Keratinocyte (primary cell): ENCODE results near the gene RERE. TPM values are rescaled to one million over a fixed set of nuclear protein-coding genes. Genes with fewer than 3 reads are reported as not detected.

ENCODE experiments used
- DNase-seq: peaks from one replicate; pipeline ENCODE4 v3.0.0-alpha.2; 2011; ENCODE audit warnings: low read depth, missing footprints, low spot score
- FAIRE-seq: peaks from 2 replicates; lab custom pipeline; 2011; peaks lifted over from hg19 to GRCh38; lab: Jason Lieb, UNC
- H2AFZ ChIP-seq: 2 replicates; pipeline ENCODE4 v1.6.0; 2012; ENCODE audit warnings: low read length, control low read depth, inconsistent platforms; ENCODE audit not compliant: control insufficient read depth
- H3K27ac ChIP-seq: 2 replicates; pipeline ENCODE4 v1.5.1; 2011; ENCODE audit warnings: low read length; ENCODE audit not compliant: control insufficient read depth, insufficient read depth
- H3K27me3 ChIP-seq: 3 replicates; pipeline ENCODE4 v1.6.0; 2011; ENCODE audit warnings: low read length; ENCODE audit not compliant: control insufficient read depth, insufficient read depth; ENCODE audit errors: extremely low read depth
- H3K36me3 ChIP-seq, 2 experiments: 2 replicates in 1 of 2; 3 replicates in 1 of 2; pipeline ENCODE4 v1.5.1; 2011; ENCODE audit warnings: low read length in 2 of 2, mild to moderate bottlenecking in 1 of 2; ENCODE audit not compliant: control insufficient read depth in 2 of 2, insufficient read depth in 2 of 2; ENCODE audit errors: extremely low read depth in 1 of 2
- H3K4me1 ChIP-seq: 3 replicates; pipeline ENCODE4 v1.5.1; 2011; ENCODE audit warnings: low read length; ENCODE audit not compliant: control insufficient read depth, insufficient read depth; ENCODE audit errors: extremely low read depth
- H3K4me2 ChIP-seq: 3 replicates; pipeline ENCODE4 v1.6.0; 2011; ENCODE audit warnings: low read depth, low read length; ENCODE audit not compliant: control insufficient read depth, insufficient read depth; ENCODE audit errors: extremely low read depth
- H3K4me3 ChIP-seq, 3 experiments: fragments of 200-600 bp in 1 of 3; sonication (generic) in 1 of 3; 2 replicates in 2 of 3; 3 replicates in 1 of 3; pipeline ENCODE4 v1.5.1; 2011 to 2016; ENCODE audit warnings: low read length in 3 of 3, mild to moderate bottlenecking in 3 of 3, control low read depth in 2 of 3, inconsistent platforms in 1 of 3, low read depth in 1 of 3, mixed read lengths in 1 of 3, mixed run types in 1 of 3, moderate library complexity in 1 of 3; ENCODE audit not compliant: control insufficient read depth in 2 of 3, insufficient read depth in 2 of 3; ENCODE audit errors: extremely low read depth in 1 of 3
- H3K79me2 ChIP-seq: 2 replicates; pipeline ENCODE4 v1.6.0; 2012; ENCODE audit warnings: low read length; ENCODE audit not compliant: control insufficient read depth, insufficient read depth
- H3K9ac ChIP-seq: 3 replicates; pipeline ENCODE4 v1.6.0; 2011; ENCODE audit warnings: low read length; ENCODE audit not compliant: control insufficient read depth, insufficient read depth; ENCODE audit errors: extremely low read depth
- H3K9me1 ChIP-seq: 3 replicates; pipeline ENCODE4 v1.6.0; 2011; ENCODE audit warnings: low read length; ENCODE audit not compliant: control insufficient read depth, insufficient read depth; ENCODE audit errors: extremely low read depth
- H3K9me3 ChIP-seq: 2 replicates; pipeline ENCODE4 v1.5.1; 2012; ENCODE audit warnings: low read depth, low read length; ENCODE audit not compliant: control insufficient read depth
- H4K20me1 ChIP-seq: 3 replicates; pipeline ENCODE4 v1.6.0; 2011; ENCODE audit warnings: low read length; ENCODE audit not compliant: control insufficient read depth, insufficient read depth; ENCODE audit errors: extremely low read depth
- CTCF ChIP-seq, 3 experiments: IDR thresholded peaks in 1 of 3; conservative IDR thresholded peaks in 1 of 3; optimal IDR thresholded peaks in 1 of 3; 2 replicates in 2 of 3; 3 replicates in 1 of 3; pipeline versions ENCODE3 to v1.5.1; 2011; ENCODE audit warnings: low read length in 3 of 3, mild to moderate bottlenecking in 3 of 3, moderate library complexity in 2 of 3, control low read depth in 1 of 3, inconsistent platforms in 1 of 3; ENCODE audit not compliant: insufficient read depth in 2 of 3; ENCODE audit errors: extremely low read depth in 1 of 3
- EZH2 ChIP-seq: IDR thresholded peaks from one replicate; pipeline ENCODE4 v1.6.1; 2012; ENCODE audit warnings: inconsistent platforms, mild to moderate bottlenecking, low read length, moderate library complexity
- dilution Hi-C: fragments of 300-500 bp; cut with MboI; formaldehyde crosslinking; loops from one replicate; pipeline ENCODE4 v1.7.0; 2020; ENCODE audit warnings: low sequenced_read_pairs; ENCODE audit not compliant: extremely low pct_ligation_motif_present
- polyA plus RNA-seq, 5 experiments: library from polyadenylated mRNA; depleted of rRNA in 3 of 5; stranded (reverse) in 3 of 5; stranded (forward) in 1 of 5; unstranded in 1 of 5; fragments of >200 nt; gene quantifications; 1 replicate in 1 of 5; 2 replicates in 3 of 5; 3 replicates in 1 of 5; pipeline versions ENCODE4 v1.2.1 to v1.2.3, GENCODE V29; 2011 to 2012; ENCODE audit warnings: missing spikeins in 2 of 5, low read depth in 1 of 5, low replicate concordance in 1 of 5

The RERE gene
- polyA plus RNA-seq, 1 donor (not counting 4 experiments of a cell fraction or from before 2014, with no cell fraction given), result 3.8 TPM

- Histone ChIP-seq H3K4me1 (peaks cover 3% of the 10 kb centered on the region), H3K79me2 (no peaks in the 10 kb centered on the region), H3K9me1 (no peaks in the 10 kb centered on the region), H3K9me3 (no peaks in the 10 kb centered on the region), H3K4me3 (no peak overlapping the region), H3K27me3 (no peaks in the 10 kb centered on the region), H3K27ac (no peak overlapping the region), H3K4me2 (no peak overlapping the region), H3K36me3 (no peaks in the 10 kb centered on the region), H4K20me1 (no peaks in the 10 kb centered on the region), H2AFZ (no peak overlapping the region), H3K9ac (no peak overlapping the region)
- no peak for DNase-seq
- no peak for TF ChIP-seq EZH2
- TF ChIP-seq CTCF (optimal IDR thresholded peaks at IDR 0.05 in 1 of 3, IDR thresholded peaks at IDR 0.05 in 1 of 3, conservative IDR thresholded peaks at IDR 0.05 in 1 of 3; ENCODE audit: extremely low read depth in 1 of 3, insufficient read depth in 2 of 3, low read length in 3 of 3), result no peak
- dilution Hi-C loops, result loop anchor here (25.0 kb wide), 1 partner anchor 109 kb away; no protein-coding TSS in a partner anchor
- no peak for FAIRE-seq
Observed at GRCh38 chr1:8746554-8746953, 70.9 kb downstream of the RERE start.

DNA sequence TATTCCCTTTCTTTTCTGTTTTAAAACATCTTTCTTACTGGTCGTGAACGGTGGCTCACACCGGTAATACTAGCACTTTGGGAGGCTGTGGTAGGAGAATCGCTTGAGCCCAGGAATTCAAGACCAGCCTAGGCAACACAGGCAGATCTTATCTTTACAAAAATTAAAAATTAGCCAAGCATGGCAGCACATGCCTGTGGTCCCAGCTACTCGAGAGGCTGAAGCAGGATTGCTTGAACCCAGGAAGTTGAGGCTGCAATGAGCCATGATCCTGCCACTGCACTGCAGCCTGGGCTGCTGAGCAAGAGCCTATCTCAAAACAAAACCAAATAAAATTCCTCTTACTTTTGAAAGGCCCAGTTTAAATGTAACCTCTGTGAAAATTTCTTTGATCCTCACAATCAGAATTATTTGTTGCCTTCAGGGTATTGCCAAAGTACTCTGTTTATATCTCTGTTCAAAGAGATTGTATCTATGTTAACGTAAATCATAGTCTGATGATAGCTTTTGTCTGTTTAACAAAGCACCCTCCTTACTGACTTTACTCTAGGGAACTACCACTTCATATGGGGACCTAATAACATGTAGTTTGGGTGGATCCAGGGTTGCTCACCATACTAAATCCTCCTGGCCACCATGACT, 71.6 kb downstream of the RERE start:
- no peaks in the 10 kb centered on the region for H3K9me3 ChIP-seq
- no peak overlapping the region for H3K4me3 ChIP-seq
- no peak for DNase-seq
- no peaks in the 10 kb centered on the region for H3K27me3 ChIP-seq
- H4K20me1 ChIP-seq, result no peaks in the 10 kb centered on the region
- H2AFZ ChIP-seq, result no peak overlapping the region
- H3K4me1 ChIP-seq, result peaks cover 3% of the 10 kb centered on the region
- H3K27ac ChIP-seq, result peak overlapping the region; percentile 17
- no peaks in the 10 kb centered on the region for H3K36me3 ChIP-seq
- no peak overlapping the region for H3K9ac ChIP-seq
- no peaks in the 10 kb centered on the region for H3K9me1 ChIP-seq
- dilution Hi-C loops, result loop anchor here (25.0 kb wide), 1 partner anchor 109 kb away; no protein-coding TSS in a partner anchor
- no peak overlapping the region for H3K4me2 ChIP-seq
- FAIRE-seq, result no peak
- no peaks in the 10 kb centered on the region for H3K79me2 ChIP-seq
- TF ChIP-seq EZH2 (no peak), CTCF (optimal IDR thresholded peaks at IDR 0.05 in 1 of 3, IDR thresholded peaks at IDR 0.05 in 1 of 3, conservative IDR thresholded peaks at IDR 0.05 in 1 of 3; ENCODE audit: extremely low read depth in 1 of 3, insufficient read depth in 2 of 3, low read length in 3 of 3) (no peak)
